MM.1S (cell line): Measurements from ENCODE around the gene PSMG3.

Experiments used
- CTCF ChIP-seq: fragments of 300-600 bp; sonication (generic); IDR thresholded peaks from 2 replicates; pipeline ENCODE4 v1.5.1; 2016; ENCODE audit warnings: antibody characterized with exemption, low read length, mixed read lengths
- EZH2 ChIP-seq: fragments of 300-600 bp; sonication (generic); optimal IDR thresholded peaks from 2 replicates; pipeline ENCODE3; 2017; ENCODE audit warnings: low read depth, mild to moderate bottlenecking, antibody characterized with exemption, low read length, mixed read lengths
- EZH2phosphoT487 ChIP-seq: fragments of 300-600 bp; sonication (generic); IDR thresholded peaks from 2 replicates; pipeline ENCODE4 v1.6.1; 2018; ENCODE audit warnings: antibody characterized with exemption, low read length

GRCh38 chr7:1592299-1592871 is 22.6 kb upstream of the PSMG3 start:
- TF ChIP-seq CTCF (no peak), EZH2 (no peak), EZH2phosphoT487 (no peak)
